ENCODE measurements around the gene SYNE1.
"Not testable (repeated sequence)": the region's sequence is repeated elsewhere in the genome, so short reads cannot be mapped to it uniquely, and the experiment has no call there.

Gene SYNE1

DNA sequence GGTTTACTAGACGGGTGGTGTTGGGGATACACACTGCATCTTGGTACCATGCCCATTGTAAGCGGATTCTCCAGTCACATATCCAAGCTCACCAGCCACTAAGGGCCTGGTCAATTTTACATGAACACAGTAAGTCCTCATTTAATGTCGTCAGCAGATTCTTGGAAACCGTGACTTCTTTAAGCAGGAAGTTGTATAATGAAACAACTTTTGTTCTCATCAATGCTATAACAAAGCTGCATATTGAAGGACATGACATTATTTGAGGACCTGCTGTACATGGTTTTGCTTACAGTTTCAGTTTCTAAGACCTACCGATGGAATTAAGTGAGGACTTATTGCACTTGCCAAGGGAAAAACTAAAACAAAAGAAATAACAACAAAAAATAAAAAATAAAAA is 295.6 kb downstream of the SYNE1 start:
- Histone ChIP-seq H3K4me1 (ENCODE audit: control insufficient read depth in 2 of 2, insufficient read depth in 2 of 2, low read length in 2 of 2) (no peaks in the 10 kb centered on the region), H3K4me3 (ENCODE audit: low read length in 2 of 2) (no peak overlapping the region), H3K36me3 (ENCODE audit: control insufficient read depth in 2 of 2, insufficient read depth in 2 of 2, low read length in 2 of 2) (no peaks in the 10 kb centered on the region), H3K9ac (ENCODE audit: low read depth in 1 of 2, low read length in 2 of 2) (no peak overlapping the region), H3K27ac (ENCODE audit: low read depth in 2 of 2, low read length in 2 of 2) (no peak overlapping the region), H3K27me3 (ENCODE audit: control insufficient read depth in 2 of 2, insufficient read depth in 2 of 2, low read length in 2 of 2) (no peaks in the 10 kb centered on the region), H3K9me3 (ENCODE audit: control insufficient read depth in 2 of 2, low read length in 2 of 2) (no peaks in the 10 kb centered on the region)

DNA sequence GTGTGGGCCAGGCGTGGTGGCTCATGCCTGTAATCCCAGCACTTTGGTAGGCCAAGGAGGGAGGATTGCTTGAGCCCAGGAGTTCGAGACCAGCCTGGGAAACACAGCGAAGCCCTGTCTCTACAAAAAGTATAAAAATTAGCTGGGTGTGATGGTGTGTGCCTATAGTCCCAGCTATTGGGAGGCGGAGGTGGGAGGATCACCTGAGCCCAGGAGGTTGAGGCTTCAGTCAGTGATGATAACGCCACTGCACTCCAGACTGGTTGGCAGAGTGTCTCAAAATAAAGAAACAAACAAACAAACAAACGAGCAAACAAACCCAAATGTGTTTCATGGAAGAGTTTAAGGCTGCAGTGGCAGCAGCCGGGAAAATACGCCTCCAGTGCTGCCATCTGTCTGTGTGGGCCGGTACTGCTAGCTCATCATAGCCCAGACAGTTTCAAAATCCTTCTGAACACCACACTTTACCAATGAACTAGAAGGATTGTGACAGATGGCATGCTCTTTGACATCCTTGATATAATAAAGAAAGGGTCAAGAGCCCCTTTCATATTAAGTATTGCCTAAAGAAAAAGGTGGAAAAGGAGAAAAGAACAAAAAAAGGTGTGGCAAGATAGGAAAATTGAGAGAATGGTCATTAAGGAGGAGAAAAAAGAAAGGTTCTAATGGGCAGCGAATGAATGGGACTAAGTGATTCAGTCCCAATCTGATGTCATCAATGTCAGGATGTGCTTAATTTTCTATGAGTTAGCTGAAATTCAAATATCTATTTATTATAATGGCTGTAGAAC is 298.6 kb downstream of the SYNE1 start:
- H3K27ac ChIP-seq (ENCODE audit: low read depth in 2 of 2, low read length in 2 of 2), result no peak overlapping the region
- H3K36me3 ChIP-seq (ENCODE audit: control insufficient read depth in 2 of 2, insufficient read depth in 2 of 2, low read length in 2 of 2), result peaks cover 0 to 3% of the 10 kb centered on the region in 2 donors

DNA sequence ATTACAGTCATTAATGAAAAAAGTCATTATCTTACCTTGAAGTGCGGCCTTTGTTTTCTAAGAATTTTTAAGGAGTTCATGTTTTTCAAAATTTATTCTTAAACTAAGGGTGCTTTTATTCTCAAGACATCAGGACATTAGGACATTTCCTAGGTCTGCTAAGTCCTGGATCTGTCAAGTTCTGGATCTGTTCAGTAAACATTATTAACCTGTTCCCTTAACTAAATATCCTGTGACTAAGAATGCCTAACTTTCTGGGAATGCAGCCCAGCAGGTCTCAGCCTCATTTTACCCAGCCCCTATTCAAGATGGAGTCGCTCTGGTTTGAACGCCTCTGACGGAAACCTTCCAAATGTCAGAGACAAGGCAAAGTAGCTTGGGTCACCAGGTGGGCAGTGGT is 302.6 kb downstream of the SYNE1 start:
- Histone ChIP-seq H3K9ac (ENCODE audit: low read depth in 1 of 2, low read length in 2 of 2) (no peak overlapping the region), H3K27ac (ENCODE audit: low read depth in 2 of 2, low read length in 2 of 2) (no peak overlapping the region), H3K36me3 (ENCODE audit: control insufficient read depth in 2 of 2, insufficient read depth in 2 of 2, low read length in 2 of 2) (peaks cover 0 to 3% of the 10 kb centered on the region in 2 donors), H3K4me3 (ENCODE audit: low read length in 2 of 2) (no peak overlapping the region), H3K9me3 (ENCODE audit: control insufficient read depth in 2 of 2, low read length in 2 of 2) (no peaks in the 10 kb centered on the region), H3K27me3 (ENCODE audit: control insufficient read depth in 2 of 2, insufficient read depth in 2 of 2, low read length in 2 of 2) (no peaks in the 10 kb centered on the region), H3K4me1 (ENCODE audit: control insufficient read depth in 2 of 2, insufficient read depth in 2 of 2, low read length in 2 of 2) (no peaks in the 10 kb centered on the region)

More for the DNA sequence above, 298.6 kb downstream of the SYNE1 start:
- Histone ChIP-seq H3K4me3 (ENCODE audit: low read length in 2 of 2) (no peak overlapping the region), H3K4me1 (ENCODE audit: control insufficient read depth in 2 of 2, insufficient read depth in 2 of 2, low read length in 2 of 2) (no peaks in the 10 kb centered on the region), H3K27me3 (ENCODE audit: control insufficient read depth in 2 of 2, insufficient read depth in 2 of 2, low read length in 2 of 2) (no peaks in the 10 kb centered on the region), H3K9ac (ENCODE audit: low read depth in 1 of 2, low read length in 2 of 2) (no peak overlapping the region), H3K9me3 (ENCODE audit: control insufficient read depth in 2 of 2, low read length in 2 of 2) (no peaks in the 10 kb centered on the region)

DNA sequence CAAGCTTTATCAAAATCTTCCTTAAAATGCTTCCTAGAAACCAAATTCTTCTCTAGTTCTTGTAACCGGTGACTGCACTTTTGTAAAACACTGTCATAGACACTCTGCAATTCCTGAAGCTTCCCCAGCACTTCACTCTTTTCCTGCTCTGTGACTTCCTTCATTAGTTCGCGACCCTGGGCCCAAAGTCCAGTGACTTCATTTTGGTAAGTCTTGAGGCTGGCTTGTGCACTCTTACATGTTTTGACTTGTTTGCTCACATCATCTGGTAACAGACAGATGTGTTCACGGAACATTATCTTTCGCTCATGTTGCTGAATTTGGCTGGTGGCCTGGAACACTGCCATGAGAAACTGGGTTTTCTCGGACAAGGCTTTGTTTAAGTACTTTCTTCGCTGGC is 306.2 kb downstream of the SYNE1 start:
- no peak overlapping the region for H3K27ac ChIP-seq (ENCODE audit: low read depth in 2 of 2, low read length in 2 of 2)
- peaks cover 0 to 3% of the 10 kb centered on the region in 2 donors for H3K36me3 ChIP-seq (ENCODE audit: control insufficient read depth in 2 of 2, insufficient read depth in 2 of 2, low read length in 2 of 2)
- H3K27me3 ChIP-seq (ENCODE audit: control insufficient read depth in 2 of 2, insufficient read depth in 2 of 2, low read length in 2 of 2), result peaks cover 0 to 2% of the 10 kb centered on the region in 2 donors
- H3K4me3 ChIP-seq (ENCODE audit: low read length in 2 of 2), result no peak overlapping the region
- H3K9me3 ChIP-seq (ENCODE audit: control insufficient read depth in 2 of 2, low read length in 2 of 2), result no peaks in the 10 kb centered on the region
- H3K4me1 ChIP-seq (ENCODE audit: control insufficient read depth in 2 of 2, insufficient read depth in 2 of 2, low read length in 2 of 2), result no peaks in the 10 kb centered on the region
- H3K9ac ChIP-seq (ENCODE audit: low read depth in 1 of 2, low read length in 2 of 2), result no peak overlapping the region

DNA sequence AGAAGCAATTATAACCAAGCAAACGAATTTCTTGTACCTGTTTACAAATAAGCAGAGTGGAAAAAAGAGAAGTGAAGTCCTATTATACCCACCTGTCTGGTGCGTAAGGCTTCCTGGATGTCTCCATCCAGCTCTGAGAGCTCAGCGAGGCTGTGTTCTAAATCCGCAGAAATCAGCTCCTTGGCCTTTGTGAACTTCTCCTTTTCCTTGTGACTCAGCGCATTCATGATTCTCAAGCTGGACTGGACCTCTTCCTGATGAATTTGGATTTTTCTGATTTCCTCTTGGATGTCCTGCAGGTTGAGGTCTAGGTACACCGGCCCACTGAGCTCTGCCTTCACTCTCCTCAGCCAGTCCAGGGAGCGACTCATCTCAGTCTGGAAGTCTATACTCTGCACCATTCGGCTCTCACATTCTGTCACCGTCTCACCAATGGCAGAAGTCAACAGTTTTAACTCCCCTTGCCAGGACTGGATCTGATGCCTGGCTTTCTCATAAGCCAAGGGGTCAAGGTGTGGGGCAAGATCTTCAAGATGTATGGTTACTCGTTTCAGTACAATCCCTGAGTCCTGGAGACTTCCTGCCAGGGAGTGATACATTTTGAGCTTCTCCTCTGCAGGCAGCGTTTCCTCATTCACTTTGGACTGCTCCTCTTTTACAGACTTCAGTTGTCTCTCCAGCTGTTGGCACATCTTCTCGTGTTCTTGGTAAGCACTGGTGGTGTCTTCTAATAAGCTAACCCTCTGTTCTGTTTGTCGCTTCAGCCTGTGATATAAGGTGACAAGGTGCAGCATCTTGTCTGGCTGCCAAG is 307.3 kb downstream of the SYNE1 start:
- peaks cover 0 to 2% of the 10 kb centered on the region in 2 donors for H3K27me3 ChIP-seq (ENCODE audit: control insufficient read depth in 2 of 2, insufficient read depth in 2 of 2, low read length in 2 of 2)
- H3K4me1 ChIP-seq (ENCODE audit: control insufficient read depth in 2 of 2, insufficient read depth in 2 of 2, low read length in 2 of 2), result no peaks in the 10 kb centered on the region
- H3K27ac ChIP-seq (ENCODE audit: low read depth in 2 of 2, low read length in 2 of 2), result no peak overlapping the region
- peaks cover 0 to under 1% of the 10 kb centered on the region in 2 donors for H3K36me3 ChIP-seq (ENCODE audit: control insufficient read depth in 2 of 2, insufficient read depth in 2 of 2, low read length in 2 of 2)
- no peaks in the 10 kb centered on the region for H3K9me3 ChIP-seq (ENCODE audit: control insufficient read depth in 2 of 2, low read length in 2 of 2)
- no peak overlapping the region for H3K4me3 ChIP-seq (ENCODE audit: low read length in 2 of 2)
- no peak overlapping the region for H3K9ac ChIP-seq (ENCODE audit: low read depth in 1 of 2, low read length in 2 of 2)

GRCh38 chr6:152328200-152328599 is 309.0 kb downstream of the SYNE1 start:
- H3K36me3 ChIP-seq (ENCODE audit: control insufficient read depth in 2 of 2, insufficient read depth in 2 of 2, low read length in 2 of 2); H3K9ac ChIP-seq (ENCODE audit: low read depth in 1 of 2, low read length in 2 of 2); H3K27ac ChIP-seq (ENCODE audit: low read depth in 2 of 2, low read length in 2 of 2); H3K4me1 ChIP-seq (ENCODE audit: control insufficient read depth in 2 of 2, insufficient read depth in 2 of 2, low read length in 2 of 2); H3K9me3 ChIP-seq (ENCODE audit: control insufficient read depth in 2 of 2, low read length in 2 of 2); H3K27me3 ChIP-seq (ENCODE audit: control insufficient read depth in 2 of 2, insufficient read depth in 2 of 2, low read length in 2 of 2); H3K4me3 ChIP-seq (ENCODE audit: low read length in 2 of 2): not testable (repeated sequence)

DNA sequence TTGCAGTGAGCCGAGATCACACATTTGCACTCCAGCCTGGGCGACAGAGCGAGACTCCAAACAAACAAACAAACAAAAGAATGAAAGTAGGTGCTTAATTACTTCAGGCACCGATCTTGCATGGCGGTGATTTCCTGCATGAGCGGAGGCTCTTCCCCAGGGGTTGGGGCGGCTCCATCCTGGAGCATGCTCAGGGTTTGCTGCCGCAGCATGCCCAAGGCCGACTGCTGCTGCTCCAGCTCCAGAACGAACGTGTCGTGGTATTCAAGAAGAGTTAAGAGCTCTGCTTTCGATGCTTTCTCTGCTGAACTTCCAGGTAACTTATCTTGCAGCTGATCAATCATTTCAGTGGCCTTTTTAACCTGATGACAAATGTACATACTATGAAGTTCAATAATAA is 313.8 kb downstream of the SYNE1 start:
- H3K36me3 ChIP-seq (ENCODE audit: control insufficient read depth in 2 of 2, insufficient read depth in 2 of 2, low read length in 2 of 2), result peaks cover 0 to 2% of the 10 kb centered on the region in 2 donors
- H3K4me1 ChIP-seq (ENCODE audit: control insufficient read depth in 2 of 2, insufficient read depth in 2 of 2, low read length in 2 of 2), result no peaks in the 10 kb centered on the region
- H3K4me3 ChIP-seq (ENCODE audit: low read length in 2 of 2), result no peak overlapping the region

DNA sequence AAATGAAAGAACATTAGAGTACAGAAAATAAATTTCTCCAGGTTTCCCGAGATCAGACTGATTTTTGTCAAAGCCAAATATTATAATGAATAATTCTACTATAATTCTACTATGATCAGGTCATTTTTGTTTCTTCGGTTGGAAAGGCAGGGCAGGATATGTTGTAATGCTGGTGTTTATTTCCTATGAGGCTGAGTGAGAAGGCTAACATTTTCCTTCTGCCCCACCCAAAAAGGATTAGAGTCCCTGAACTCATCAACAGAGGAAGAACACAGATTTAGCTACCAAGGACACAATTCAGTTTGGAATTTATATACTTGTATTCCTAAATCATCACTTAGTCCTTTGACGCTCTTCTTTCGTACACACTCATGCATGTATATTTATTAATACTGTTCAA is 318.9 kb downstream of the SYNE1 start:
- Histone ChIP-seq H3K4me1 (ENCODE audit: control insufficient read depth in 2 of 2, insufficient read depth in 2 of 2, low read length in 2 of 2) (no peaks in the 10 kb centered on the region), H3K4me3 (ENCODE audit: low read length in 2 of 2) (no peak overlapping the region), H3K27me3 (ENCODE audit: control insufficient read depth in 2 of 2, insufficient read depth in 2 of 2, low read length in 2 of 2) (no peaks in the 10 kb centered on the region), H3K27ac (ENCODE audit: low read depth in 2 of 2, low read length in 2 of 2) (peak overlapping the region in 1 of 2 donors; percentile 41), H3K36me3 (ENCODE audit: control insufficient read depth in 2 of 2, insufficient read depth in 2 of 2, low read length in 2 of 2) (peaks cover 0 to 6% of the 10 kb centered on the region in 2 donors), H3K9me3 (ENCODE audit: control insufficient read depth in 2 of 2, low read length in 2 of 2) (no peaks in the 10 kb centered on the region), H3K9ac (ENCODE audit: low read depth in 1 of 2, low read length in 2 of 2) (no peak overlapping the region)

More for the DNA sequence above, 313.8 kb downstream of the SYNE1 start:
- H3K27ac ChIP-seq (ENCODE audit: low read depth in 2 of 2, low read length in 2 of 2), result no peak overlapping the region
- peaks cover 0 to 2% of the 10 kb centered on the region in 2 donors for H3K27me3 ChIP-seq (ENCODE audit: control insufficient read depth in 2 of 2, insufficient read depth in 2 of 2, low read length in 2 of 2)
- H3K9ac ChIP-seq (ENCODE audit: low read depth in 1 of 2, low read length in 2 of 2), result no peak overlapping the region
- no peaks in the 10 kb centered on the region for H3K9me3 ChIP-seq (ENCODE audit: control insufficient read depth in 2 of 2, low read length in 2 of 2)

DNA sequence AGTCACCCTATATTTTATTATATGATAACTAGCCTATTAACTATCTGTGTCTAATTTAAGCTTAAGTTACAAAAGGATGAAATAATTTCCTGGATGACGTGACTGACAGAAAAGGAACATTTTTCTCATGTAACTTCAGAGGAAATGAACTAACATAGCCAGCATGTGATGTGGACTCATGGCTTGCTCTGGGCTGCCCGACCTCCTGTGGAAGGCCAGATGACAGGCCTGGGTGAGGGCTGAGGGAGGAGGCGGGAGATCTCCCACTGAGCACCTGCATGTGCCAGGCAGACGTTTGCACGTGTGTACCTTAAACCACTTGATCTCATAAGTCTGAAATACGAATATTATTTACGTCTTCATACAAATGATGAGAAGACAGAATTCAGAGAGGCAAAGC is 321.1 kb downstream of the SYNE1 start:
- H3K4me3 ChIP-seq (ENCODE audit: low read length in 2 of 2), result no peak overlapping the region
- H3K27me3 ChIP-seq (ENCODE audit: control insufficient read depth in 2 of 2, insufficient read depth in 2 of 2, low read length in 2 of 2), result no peaks in the 10 kb centered on the region
- no peaks in the 10 kb centered on the region for H3K4me1 ChIP-seq (ENCODE audit: control insufficient read depth in 2 of 2, insufficient read depth in 2 of 2, low read length in 2 of 2)
- no peak overlapping the region for H3K9ac ChIP-seq (ENCODE audit: low read depth in 1 of 2, low read length in 2 of 2)
- no peaks in the 10 kb centered on the region for H3K9me3 ChIP-seq (ENCODE audit: control insufficient read depth in 2 of 2, low read length in 2 of 2)
- no peak overlapping the region for H3K27ac ChIP-seq (ENCODE audit: low read depth in 2 of 2, low read length in 2 of 2)
- H3K36me3 ChIP-seq (ENCODE audit: control insufficient read depth in 2 of 2, insufficient read depth in 2 of 2, low read length in 2 of 2), result peaks cover 0 to 6% of the 10 kb centered on the region in 2 donors

GRCh38 chr6:152314483-152314832 is 322.7 kb downstream of the SYNE1 start:
- Histone ChIP-seq H3K27me3 (ENCODE audit: control insufficient read depth in 2 of 2, insufficient read depth in 2 of 2, low read length in 2 of 2) (no peaks in the 10 kb centered on the region), H3K4me1 (ENCODE audit: control insufficient read depth in 2 of 2, insufficient read depth in 2 of 2, low read length in 2 of 2) (no peaks in the 10 kb centered on the region), H3K9ac (ENCODE audit: low read depth in 1 of 2, low read length in 2 of 2) (no peak overlapping the region), H3K4me3 (ENCODE audit: low read length in 2 of 2) (no peak overlapping the region), H3K9me3 (ENCODE audit: control insufficient read depth in 2 of 2, low read length in 2 of 2) (no peaks in the 10 kb centered on the region), H3K36me3 (ENCODE audit: control insufficient read depth in 2 of 2, insufficient read depth in 2 of 2, low read length in 2 of 2) (peaks cover 0 to 6% of the 10 kb centered on the region in 2 donors), H3K27ac (ENCODE audit: low read depth in 2 of 2, low read length in 2 of 2) (no peak overlapping the region)
